ENCODE data around the gene MAL. TPM values are rescaled to one million over a fixed set of nuclear protein-coding genes. Genes with fewer than 3 reads are reported as not detected.

The MAL gene
- polyA plus RNA-seq = 10.2 TPM

- H3K4me3 Mint-ChIP-seq = peak within 1 kb of the TSS; percentile 27 to 89 (median 82)
- H3K27ac Mint-ChIP-seq = peak within 1 kb of the TSS in 1 of 3 donors; percentile 88
- H3K27me3 Mint-ChIP-seq = peaks cover 48% of the 10 kb centered on the region
- H3K36me3 Mint-ChIP-seq = no peaks in the 10 kb centered on the region
- peaks cover 0 to 15% (median 7%) of the 10 kb centered on the region in 3 donors for H3K4me1 Mint-ChIP-seq
- no peaks in the 10 kb centered on the region for H3K9me3 Mint-ChIP-seq
These were observed at the start of gene MAL for GRCh38 chr2:95025406-95026319. Gene MAL, plus strand, starts transcription at chr2:95025708. Its CDS starts 85 bp downstream, at chr2:95025793.

- Mint-ChIP-seq H3K4me1 (no peaks in the 10 kb centered on the region), H3K36me3 (no peaks in the 10 kb centered on the region), H3K27me3 (peaks cover 3% of the 10 kb centered on the region), H3K4me3 (no peak overlapping the region), H3K27ac (no peak overlapping the region), H3K9me3 (peaks cover 0 to 4% (median 0%) of the 10 kb centered on the region in 3 donors)
These were observed 47.7 kb upstream of the MAL start for GRCh38 chr2:94977826-94978225.

GRCh38 chr2:94978917-94979316 is 46.6 kb upstream of the MAL start:
- Mint-ChIP-seq H3K4me3 (no peak overlapping the region), H3K36me3 (no peaks in the 10 kb centered on the region), H3K9me3 (peaks cover 0 to 4% (median 0%) of the 10 kb centered on the region in 3 donors), H3K27ac (no peak overlapping the region), H3K4me1 (no peaks in the 10 kb centered on the region), H3K27me3 (peaks cover 3% of the 10 kb centered on the region)

GRCh38 chr2:94979406-94980375 is 45.8 kb upstream of the MAL start:
- H3K27me3 Mint-ChIP-seq = peaks cover 3% of the 10 kb centered on the region
- no peaks in the 10 kb centered on the region for H3K36me3 Mint-ChIP-seq
- peak overlapping the region in 1 of 3 donors; percentile 85 for H3K27ac Mint-ChIP-seq
- no peak overlapping the region for H3K4me3 Mint-ChIP-seq
- H3K9me3 Mint-ChIP-seq = peaks cover 0 to 4% (median 0%) of the 10 kb centered on the region in 3 donors
- no peaks in the 10 kb centered on the region for H3K4me1 Mint-ChIP-seq

GRCh38 chr2:94980406-94980805 is 45.1 kb upstream of the MAL start:
- Mint-ChIP-seq H3K27ac (no peak overlapping the region), H3K4me3 (no peak overlapping the region), H3K4me1 (no peaks in the 10 kb centered on the region), H3K27me3 (peaks cover 3% of the 10 kb centered on the region), H3K9me3 (peaks cover 0 to 4% (median 0%) of the 10 kb centered on the region in 3 donors), H3K36me3 (no peaks in the 10 kb centered on the region)

- Mint-ChIP-seq H3K9me3 (peaks cover 0 to 4% (median 0%) of the 10 kb centered on the region in 3 donors), H3K27me3 (peaks cover 3% of the 10 kb centered on the region), H3K36me3 (no peaks in the 10 kb centered on the region), H3K4me3 (no peak overlapping the region), H3K4me1 (no peaks in the 10 kb centered on the region), H3K27ac (no peak overlapping the region)
These were observed 43.4 kb upstream of the MAL start for GRCh38 chr2:94982156-94982555.

GRCh38 chr2:94982675-94983074 is 42.8 kb upstream of the MAL start:
- Mint-ChIP-seq H3K4me3 (no peak overlapping the region), H3K27ac (no peak overlapping the region), H3K27me3 (peaks cover 3% of the 10 kb centered on the region), H3K4me1 (no peaks in the 10 kb centered on the region), H3K36me3 (no peaks in the 10 kb centered on the region), H3K9me3 (peaks cover 0 to 4% (median 0%) of the 10 kb centered on the region in 3 donors)

GRCh38 chr2:94984964-94985575 is 40.4 kb upstream of the MAL start:
- H3K9me3 Mint-ChIP-seq = no peaks in the 10 kb centered on the region
- H3K27ac Mint-ChIP-seq = no peak overlapping the region
- H3K4me3 Mint-ChIP-seq = no peak overlapping the region
- H3K4me1 Mint-ChIP-seq = no peaks in the 10 kb centered on the region
- H3K36me3 Mint-ChIP-seq = no peaks in the 10 kb centered on the region
- H3K27me3 Mint-ChIP-seq = peaks cover 5% of the 10 kb centered on the region

- no peak overlapping the region for H3K27ac Mint-ChIP-seq
- no peaks in the 10 kb centered on the region for H3K36me3 Mint-ChIP-seq
These were observed 39.9 kb upstream of the MAL start for GRCh38 chr2:94985636-94986035.

GRCh38 chr2:94986392-94986963 is 39.0 kb upstream of the MAL start:
- H3K27me3 Mint-ChIP-seq = peaks cover 5% of the 10 kb centered on the region
- no peaks in the 10 kb centered on the region for H3K36me3 Mint-ChIP-seq
- H3K4me3 Mint-ChIP-seq = no peak overlapping the region
- H3K27ac Mint-ChIP-seq = no peak overlapping the region
- H3K4me1 Mint-ChIP-seq = no peaks in the 10 kb centered on the region
- no peaks in the 10 kb centered on the region for H3K9me3 Mint-ChIP-seq

More at GRCh38 chr2:94985636-94986035, 39.9 kb upstream of the MAL start:
- no peak overlapping the region for H3K4me3 Mint-ChIP-seq
- H3K4me1 Mint-ChIP-seq = no peaks in the 10 kb centered on the region
- H3K27me3 Mint-ChIP-seq = peaks cover 5% of the 10 kb centered on the region
- H3K9me3 Mint-ChIP-seq = no peaks in the 10 kb centered on the region

GRCh38 chr2:94987074-94988020 is 38.2 kb upstream of the MAL start:
- Mint-ChIP-seq H3K27me3 (peaks cover 1% of the 10 kb centered on the region), H3K36me3 (no peaks in the 10 kb centered on the region), H3K27ac (no peak overlapping the region), H3K4me1 (no peaks in the 10 kb centered on the region), H3K4me3 (no peak overlapping the region), H3K9me3 (no peaks in the 10 kb centered on the region)

GRCh38 chr2:94990956-94991355 is 34.6 kb upstream of the MAL start:
- H3K36me3 Mint-ChIP-seq = no peaks in the 10 kb centered on the region
- H3K27ac Mint-ChIP-seq = no peak overlapping the region
- H3K27me3 Mint-ChIP-seq = peaks cover 1% of the 10 kb centered on the region
- H3K9me3 Mint-ChIP-seq = peaks cover 0 to under 1% (median 0%) of the 10 kb centered on the region in 3 donors
- no peaks in the 10 kb centered on the region for H3K4me1 Mint-ChIP-seq
- H3K4me3 Mint-ChIP-seq = no peak overlapping the region

- H3K27ac Mint-ChIP-seq = no peak overlapping the region
- no peaks in the 10 kb centered on the region for H3K4me1 Mint-ChIP-seq
- H3K4me3 Mint-ChIP-seq = no peak overlapping the region
- no peaks in the 10 kb centered on the region for H3K36me3 Mint-ChIP-seq
- H3K9me3 Mint-ChIP-seq = peaks cover 0 to 2% (median 0%) of the 10 kb centered on the region in 3 donors
- H3K27me3 Mint-ChIP-seq = peaks cover 1% of the 10 kb centered on the region
These were observed 33.1 kb upstream of the MAL start for GRCh38 chr2:94992360-94992759.
